Measurements from ENCODE around the gene TRPC3.

- TF ChIP-seq CTCF (IDR thresholded peaks at IDR 0.05; ENCODE audit: insufficient read depth, low read depth, low read length) (no peak), EZH2 (IDR thresholded peaks at IDR 0.05; ENCODE audit: insufficient read depth, low read length) (no peak)
Observed at GRCh38 chr4:121957266-121957665, 5.4 kb upstream of the TRPC3 start.
